Activated T-cell treated with anti-CD3 and anti-CD28 coated beads, Interleukin-2, amount 50 U/mL, for 24 hours (primary cell): ENCODE results near the gene BARHL1.
A peak's percentile ranks its signal among the peaks of the same experiment; 100 is the strongest.

Experiments
- DNase-seq: peaks from one replicate; pipeline ENCODE4 v3.0.0-alpha.2; 2020
- H3K27ac Mint-ChIP-seq: 2 replicates; pipeline ENCODE4 v1.8.0; 2020; ENCODE audit warnings: mild to moderate bottlenecking, mixed read lengths
- H3K27me3 Mint-ChIP-seq: 2 replicates; pipeline ENCODE4 v1.8.0; 2020; ENCODE audit warnings: mixed read lengths
- H3K36me3 Mint-ChIP-seq: 2 replicates; pipeline ENCODE4 v1.8.0; 2020; ENCODE audit warnings: low read depth, mixed read lengths
- H3K4me1 Mint-ChIP-seq: 2 replicates; pipeline ENCODE4 v1.8.0; 2020; ENCODE audit warnings: low read depth, mixed read lengths
- H3K4me3 Mint-ChIP-seq: 2 replicates; pipeline ENCODE4 v1.8.0; 2020; ENCODE audit warnings: mild to moderate bottlenecking, moderate library complexity, mixed read lengths
- H3K9me3 Mint-ChIP-seq: 2 replicates; pipeline ENCODE4 v1.8.0; 2020; ENCODE audit warnings: mixed read lengths

BARHL1 gene

GRCh38 chr9:132600326-132600984 is 18.0 kb downstream of the BARHL1 start:
- Mint-ChIP-seq H3K36me3 (peaks cover 100% of the 10 kb centered on the region), H3K9me3 (no peaks in the 10 kb centered on the region), H3K4me3 (no peak overlapping the region), H3K4me1 (peaks cover 2% of the 10 kb centered on the region), H3K27ac (no peak overlapping the region), H3K27me3 (no peaks in the 10 kb centered on the region)
- DNase-seq = no peak

GRCh38 chr9:132602207-132602606 is 19.8 kb downstream of the BARHL1 start:
- Mint-ChIP-seq H3K9me3 (no peaks in the 10 kb centered on the region), H3K4me1 (peaks cover 2% of the 10 kb centered on the region), H3K36me3 (peaks cover 100% of the 10 kb centered on the region), H3K27ac (no peak overlapping the region), H3K4me3 (no peak overlapping the region), H3K27me3 (no peaks in the 10 kb centered on the region)
- DNase-seq = no peak

GRCh38 chr9:132605387-132605786 is 23.0 kb downstream of the BARHL1 start:
- Mint-ChIP-seq H3K4me1 (peaks cover 3% of the 10 kb centered on the region), H3K36me3 (peaks cover 98% of the 10 kb centered on the region), H3K9me3 (no peaks in the 10 kb centered on the region), H3K4me3 (no peak overlapping the region), H3K27ac (no peak overlapping the region), H3K27me3 (no peaks in the 10 kb centered on the region)
- no peak for DNase-seq

- Mint-ChIP-seq H3K9me3 (no peaks in the 10 kb centered on the region), H3K36me3 (peaks cover 98% of the 10 kb centered on the region), H3K27me3 (no peaks in the 10 kb centered on the region), H3K27ac (no peak overlapping the region), H3K4me1 (peaks cover 3% of the 10 kb centered on the region), H3K4me3 (no peak overlapping the region)
- DNase-seq = no peak
These were observed 23.7 kb downstream of the BARHL1 start for GRCh38 chr9:132606066-132606465.

- peaks cover 1% of the 10 kb centered on the region for H3K4me1 Mint-ChIP-seq
- no peak overlapping the region for H3K27ac Mint-ChIP-seq
- peaks cover 98% of the 10 kb centered on the region for H3K36me3 Mint-ChIP-seq
- H3K9me3 Mint-ChIP-seq = no peaks in the 10 kb centered on the region
- DNase-seq = no peak
- no peak overlapping the region for H3K4me3 Mint-ChIP-seq
- no peaks in the 10 kb centered on the region for H3K27me3 Mint-ChIP-seq
These were observed 26.8 kb downstream of the BARHL1 start for GRCh38 chr9:132609184-132609583.

GRCh38 chr9:132609829-132610228 is 27.4 kb downstream of the BARHL1 start:
- no peaks in the 10 kb centered on the region for H3K27me3 Mint-ChIP-seq
- H3K27ac Mint-ChIP-seq = peak overlapping the region; percentile 22
- peaks cover 98% of the 10 kb centered on the region for H3K36me3 Mint-ChIP-seq
- H3K4me3 Mint-ChIP-seq = no peak overlapping the region
- DNase-seq = no peak
- peaks cover 1% of the 10 kb centered on the region for H3K4me1 Mint-ChIP-seq
- H3K9me3 Mint-ChIP-seq = no peaks in the 10 kb centered on the region

GRCh38 chr9:132610661-132611060 is 28.3 kb downstream of the BARHL1 start:
- H3K4me1 Mint-ChIP-seq = peaks cover 1% of the 10 kb centered on the region
- no peaks in the 10 kb centered on the region for H3K9me3 Mint-ChIP-seq
- no peak for DNase-seq
- no peaks in the 10 kb centered on the region for H3K27me3 Mint-ChIP-seq
- no peak overlapping the region for H3K27ac Mint-ChIP-seq
- H3K36me3 Mint-ChIP-seq = peaks cover 98% of the 10 kb centered on the region
- H3K4me3 Mint-ChIP-seq = no peak overlapping the region

GRCh38 chr9:132614324-132614723 is 31.9 kb downstream of the BARHL1 start:
- Mint-ChIP-seq H3K36me3 (peaks cover 100% of the 10 kb centered on the region), H3K4me3 (no peak overlapping the region), H3K4me1 (peaks cover 1% of the 10 kb centered on the region), H3K9me3 (no peaks in the 10 kb centered on the region), H3K27me3 (no peaks in the 10 kb centered on the region), H3K27ac (no peak overlapping the region)
- no peak for DNase-seq

GRCh38 chr9:132615774-132616173 is 33.4 kb downstream of the BARHL1 start:
- H3K4me3 Mint-ChIP-seq = no peak overlapping the region
- H3K9me3 Mint-ChIP-seq = no peaks in the 10 kb centered on the region
- no peaks in the 10 kb centered on the region for H3K4me1 Mint-ChIP-seq
- no peaks in the 10 kb centered on the region for H3K27me3 Mint-ChIP-seq
- no peak overlapping the region for H3K27ac Mint-ChIP-seq
- H3K36me3 Mint-ChIP-seq = peaks cover 100% of the 10 kb centered on the region
- no peak for DNase-seq

- Mint-ChIP-seq H3K27me3 (no peaks in the 10 kb centered on the region), H3K4me3 (no peak overlapping the region), H3K27ac (no peak overlapping the region), H3K9me3 (no peaks in the 10 kb centered on the region), H3K4me1 (no peaks in the 10 kb centered on the region), H3K36me3 (peaks cover 97% of the 10 kb centered on the region)
- no peak for DNase-seq
These were observed 34.3 kb downstream of the BARHL1 start for GRCh38 chr9:132616725-132617124.

GRCh38 chr9:132622159-132622558 is 39.8 kb downstream of the BARHL1 start:
- Mint-ChIP-seq H3K27me3 (no peaks in the 10 kb centered on the region), H3K9me3 (no peaks in the 10 kb centered on the region), H3K27ac (no peak overlapping the region), H3K4me3 (no peak overlapping the region), H3K4me1 (no peaks in the 10 kb centered on the region), H3K36me3 (peaks cover 95% of the 10 kb centered on the region)
- no peak for DNase-seq

- H3K9me3 Mint-ChIP-seq = no peaks in the 10 kb centered on the region
- peaks cover 98% of the 10 kb centered on the region for H3K36me3 Mint-ChIP-seq
- H3K4me1 Mint-ChIP-seq = no peaks in the 10 kb centered on the region
- H3K4me3 Mint-ChIP-seq = no peak overlapping the region
- DNase-seq = no peak
- no peak overlapping the region for H3K27ac Mint-ChIP-seq
- H3K27me3 Mint-ChIP-seq = no peaks in the 10 kb centered on the region
These were observed 43.9 kb downstream of the BARHL1 start for GRCh38 chr9:132626285-132626684.

GRCh38 chr9:132627106-132627505 is 44.7 kb downstream of the BARHL1 start:
- H3K27me3 Mint-ChIP-seq = no peaks in the 10 kb centered on the region
- no peaks in the 10 kb centered on the region for H3K4me1 Mint-ChIP-seq
- peaks cover 99% of the 10 kb centered on the region for H3K36me3 Mint-ChIP-seq
- H3K27ac Mint-ChIP-seq = no peak overlapping the region
- no peaks in the 10 kb centered on the region for H3K9me3 Mint-ChIP-seq
- no peak for DNase-seq
- no peak overlapping the region for H3K4me3 Mint-ChIP-seq

GRCh38 chr9:132627594-132627993 is 45.2 kb downstream of the BARHL1 start:
- no peak overlapping the region for H3K27ac Mint-ChIP-seq
- H3K36me3 Mint-ChIP-seq = peaks cover 99% of the 10 kb centered on the region
- no peak overlapping the region for H3K4me3 Mint-ChIP-seq
- no peak for DNase-seq
- H3K4me1 Mint-ChIP-seq = no peaks in the 10 kb centered on the region
- H3K27me3 Mint-ChIP-seq = no peaks in the 10 kb centered on the region
- no peaks in the 10 kb centered on the region for H3K9me3 Mint-ChIP-seq

- H3K4me1 Mint-ChIP-seq = peaks cover 2% of the 10 kb centered on the region
- no peak for DNase-seq
- H3K9me3 Mint-ChIP-seq = no peaks in the 10 kb centered on the region
- H3K36me3 Mint-ChIP-seq = peaks cover 99% of the 10 kb centered on the region
- H3K4me3 Mint-ChIP-seq = no peak overlapping the region
- H3K27me3 Mint-ChIP-seq = no peaks in the 10 kb centered on the region
- H3K27ac Mint-ChIP-seq = no peak overlapping the region
These were observed 46.3 kb downstream of the BARHL1 start for GRCh38 chr9:132628746-132629145.

GRCh38 chr9:132630116-132630515 is 47.7 kb downstream of the BARHL1 start:
- DNase-seq = no peak
- Mint-ChIP-seq H3K4me1 (peaks cover 2% of the 10 kb centered on the region), H3K9me3 (no peaks in the 10 kb centered on the region), H3K27me3 (no peaks in the 10 kb centered on the region), H3K4me3 (no peak overlapping the region), H3K27ac (no peak overlapping the region), H3K36me3 (peaks cover 100% of the 10 kb centered on the region)
